H1 (cell line): ENCODE measurements around the gene SKP1. TPM values are rescaled to one million over a fixed set of nuclear protein-coding genes. Genes with fewer than 3 reads are reported as not detected.

Source experiments
- CTCF ChIA-PET: fragments of 300-600 bp; sonication (Branson Sonifier 250); formaldehyde crosslinking; loops from one replicate; lab custom pipeline; 2021; ENCODE audit not compliant: partially characterized antibody; lab: Charles Lee
- POLR2A ChIA-PET: fragments of 300-600 bp; sonication (Branson Sonifier 250); formaldehyde crosslinking; loops from one replicate; lab custom pipeline; 2021; ENCODE audit warnings: inconsistent platforms; ENCODE audit not compliant: partially characterized antibody; lab: Charles Lee
- DNase-seq, 2 experiments: peaks; one replicate each; pipeline versions ENCODE4 v3.0.0 to v3.0.0-alpha.2; 2010 to 2022; ENCODE audit warnings: low spot score in 2 of 2, low read depth in 1 of 2, mixed read lengths in 1 of 2
- FAIRE-seq: peaks from 2 replicates; lab custom pipeline; 2011; peaks lifted over from hg19 to GRCh38; lab: Jason Lieb, UNC
- H2AFZ ChIP-seq: 2 replicates; pipeline ENCODE4 v1.8.1; 2012; ENCODE audit warnings: low read length, inconsistent platforms
- H2AK5ac ChIP-seq: 2 replicates; pipeline ENCODE4 v1.6.1; 2013; ENCODE audit warnings: low read depth, low read length
- H2BK120ac ChIP-seq: replicated peaks from 2 replicates; pipeline ENCODE3; 2013; ENCODE audit warnings: low read depth, low read length, inconsistent platforms
- H2BK12ac ChIP-seq: 2 replicates; pipeline ENCODE4 v1.6.1; 2013; ENCODE audit warnings: low read depth, low read length
- H2BK15ac ChIP-seq: 2 replicates; pipeline ENCODE4 v1.6.1; 2013; ENCODE audit warnings: low read length
- H2BK20ac ChIP-seq: 2 replicates; pipeline ENCODE4 v1.6.1; 2013; ENCODE audit warnings: low read length
- H2BK5ac ChIP-seq: 2 replicates; pipeline ENCODE4 v1.6.1; 2013; ENCODE audit warnings: low read depth, low read length
- H3K14ac ChIP-seq: 2 replicates; pipeline ENCODE4 v1.6.1; 2013; ENCODE audit warnings: inconsistent platforms; ENCODE audit not compliant: insufficient read length
- H3K18ac ChIP-seq: 2 replicates; pipeline ENCODE4 v1.6.1; 2013; ENCODE audit warnings: low read length; ENCODE audit errors: extremely low read depth
- H3K23ac ChIP-seq: 2 replicates; pipeline ENCODE4 v1.6.1; 2013; ENCODE audit warnings: inconsistent platforms; ENCODE audit not compliant: insufficient read length
- H3K23me2 ChIP-seq: 2 replicates; pipeline ENCODE4 v1.6.1; 2013; ENCODE audit warnings: low read depth, low read length
- H3K27ac ChIP-seq: 2 replicates; pipeline ENCODE4 v1.6.1; 2011; ENCODE audit warnings: low read depth, low read length, inconsistent platforms
- H3K27me3 ChIP-seq, 4 experiments: replicated peaks in 1 of 4; 1 replicate in 1 of 4; 2 replicates in 3 of 4; pipeline versions ENCODE4 v1.6.1 to v1.8.1; 2011 to 2013; ENCODE audit warnings: low read length in 3 of 4, mild to moderate bottlenecking in 3 of 4, inconsistent platforms in 2 of 4, mixed read lengths in 2 of 4, moderate library complexity in 1 of 4; ENCODE audit not compliant: control insufficient read depth in 3 of 4, insufficient read depth in 3 of 4; ENCODE audit errors: extremely low read depth in 1 of 4
- H3K36me3 ChIP-seq, 4 experiments: 2 replicates each; pipeline versions ENCODE4 v1.6.1 to v1.8.1; 2011 to 2013; ENCODE audit warnings: mild to moderate bottlenecking in 4 of 4, low read length in 3 of 4, moderate library complexity in 2 of 4, control low read depth in 1 of 4, inconsistent platforms in 1 of 4; ENCODE audit not compliant: insufficient read depth in 4 of 4, control insufficient read depth in 2 of 4
- H3K4ac ChIP-seq: replicated peaks from 2 replicates; pipeline ENCODE3; 2013; ENCODE audit warnings: low read length, low read depth, mixed read lengths, inconsistent platforms; ENCODE audit not compliant: insufficient read length
- H3K4me1 ChIP-seq, 4 experiments: replicated peaks in 1 of 4; 1 replicate in 1 of 4; 2 replicates in 3 of 4; pipeline versions ENCODE4 v1.6.1 to v1.8.1; 2011 to 2013; ENCODE audit warnings: low read length in 3 of 4, inconsistent platforms in 2 of 4, mixed read lengths in 1 of 4; ENCODE audit not compliant: insufficient read depth in 4 of 4, control insufficient read depth in 3 of 4
- H3K4me2 ChIP-seq, 2 experiments: 2 replicates each; pipeline versions ENCODE4 v1.6.1 to v1.8.1; 2011 to 2013; ENCODE audit warnings: low read depth in 2 of 2, low read length in 2 of 2, control low read depth in 1 of 2, inconsistent platforms in 1 of 2, mild to moderate bottlenecking in 1 of 2; ENCODE audit not compliant: insufficient read depth in 1 of 2
- H3K4me3 ChIP-seq, 4 experiments: fragments of 200-600, 300-600 bp in 1 of 4; sonication (generic), shearing (Covaris generic), sonication (Bioruptor Twin) in 1 of 4; 2 replicates each; pipeline versions ENCODE4 v1.5.1 to v1.8.1; 2011 to 2016; ENCODE audit warnings: low read length in 4 of 4, low read depth in 3 of 4, control low read depth in 2 of 4, inconsistent platforms in 2 of 4, mild to moderate bottlenecking in 2 of 4, mixed read lengths in 1 of 4, moderate library complexity in 1 of 4; ENCODE audit not compliant: insufficient read depth in 2 of 4; ENCODE audit errors: extremely low read depth in 1 of 4
- H3K56ac ChIP-seq: replicated peaks from 2 replicates; pipeline ENCODE3; 2013; ENCODE audit warnings: low read depth, mild to moderate bottlenecking, mixed read lengths, low read length, inconsistent platforms; ENCODE audit not compliant: insufficient read length
- H3K79me1 ChIP-seq: 2 replicates; pipeline ENCODE4 v1.6.1; 2013; ENCODE audit warnings: low read depth, low read length, control low read depth
- H3K79me2 ChIP-seq, 2 experiments: 2 replicates each; pipeline versions ENCODE4 v1.6.1 to v1.8.1; 2012 to 2013; ENCODE audit warnings: low read length in 2 of 2, mild to moderate bottlenecking in 2 of 2, inconsistent platforms in 1 of 2; ENCODE audit not compliant: insufficient read depth in 2 of 2, control insufficient read depth in 1 of 2
- H3K9ac ChIP-seq, 4 experiments: replicated peaks in 1 of 4; 1 replicate in 1 of 4; 2 replicates in 3 of 4; pipeline versions ENCODE4 v1.6.1 to v1.8.1; 2011 to 2013; ENCODE audit warnings: low read depth in 3 of 4, low read length in 3 of 4, control low read depth in 2 of 4, mild to moderate bottlenecking in 2 of 4, moderate library complexity in 2 of 4, inconsistent platforms in 1 of 4; ENCODE audit errors: extremely low read depth in 1 of 4
- H3K9me3 ChIP-seq, 2 experiments: 2 replicates each; pipeline versions ENCODE4 v1.6.1 to v1.8.1; 2012 to 2013; ENCODE audit warnings: mild to moderate bottlenecking in 2 of 2, moderate library complexity in 2 of 2, control low read depth in 1 of 2, inconsistent platforms in 1 of 2, low read depth in 1 of 2, low read length in 1 of 2, mixed read lengths in 1 of 2; ENCODE audit not compliant: insufficient read depth in 2 of 2
- H4K20me1 ChIP-seq, 2 experiments: replicated peaks in 1 of 2; 2 replicates each; pipeline versions ENCODE3 to v1.8.1; 2011 to 2013; ENCODE audit warnings: inconsistent platforms in 2 of 2, low read length in 2 of 2, mild to moderate bottlenecking in 1 of 2; ENCODE audit not compliant: insufficient read depth in 2 of 2, control insufficient read depth in 1 of 2
- H4K5ac ChIP-seq: 2 replicates; pipeline ENCODE4 v1.6.1; 2013; ENCODE audit warnings: low read length, low read depth, mixed read lengths, inconsistent platforms; ENCODE audit not compliant: insufficient read length
- H4K8ac ChIP-seq: 2 replicates; pipeline ENCODE4 v1.8.0; 2013; ENCODE audit warnings: mild to moderate bottlenecking, moderate library complexity, low read length, inconsistent platforms; ENCODE audit not compliant: insufficient read depth; ENCODE audit errors: extremely low read depth
- H4K91ac ChIP-seq: replicated peaks from 2 replicates; pipeline ENCODE3; 2013; ENCODE audit warnings: low read length, mixed read lengths, inconsistent platforms; ENCODE audit not compliant: insufficient read length
- BCL11A ChIP-seq, 2 experiments: IDR thresholded peaks; one replicate each; pipeline ENCODE4 v1.6.1; 2011; ENCODE audit warnings: low read depth in 2 of 2, low read length in 2 of 2, mild to moderate bottlenecking in 2 of 2
- EGR1 ChIP-seq: IDR thresholded peaks from 2 replicates; pipeline ENCODE4 v1.6.1; 2011; ENCODE audit warnings: low read depth, low read length, borderline replicate concordance
- EP300 ChIP-seq, 2 experiments: IDR thresholded peaks; 1 replicate in 1 of 2; 2 replicates in 1 of 2; pipeline ENCODE4 v1.6.1; 2011 to 2012; ENCODE audit warnings: low read depth in 2 of 2, low read length in 2 of 2, mild to moderate bottlenecking in 2 of 2, borderline replicate concordance in 1 of 2, inconsistent platforms in 1 of 2, moderate library complexity in 1 of 2
- RFX5 ChIP-seq: IDR thresholded peaks from 2 replicates; pipeline ENCODE4 v1.6.1; 2011; ENCODE audit warnings: low read depth, low read length, improper control_type of control experiment, borderline replicate concordance
- SIX5 ChIP-seq: IDR thresholded peaks from 2 replicates; pipeline ENCODE4 v1.6.1; 2011; ENCODE audit warnings: mild to moderate bottlenecking, low read depth, low read length
- TBP ChIP-seq: IDR thresholded peaks from 2 replicates; pipeline ENCODE4 v1.6.1; 2011; ENCODE audit warnings: low read depth, low read length, improper control_type of control experiment
- ZNF274 ChIP-seq: IDR thresholded peaks from 2 replicates; pipeline ENCODE4 v1.7.0; 2012; ENCODE audit warnings: low read length, borderline replicate concordance; ENCODE audit errors: extremely low read depth
- WGBS, 2 experiments: shearing (Covaris generic) in 1 of 2; methylation state at CpG; one replicate each; pipeline versions ENCODE4 v1.1.6 to v1.1.7; 2013 to 2015; ENCODE audit warnings: low lambda C conversion rate in 2 of 2, mixed read lengths in 2 of 2, inconsistent platforms in 1 of 2, low coverage in 1 of 2, missing lambda C conversion rate in 1 of 2; ENCODE audit not compliant: insufficient replicate concordance in 2 of 2, insufficient coverage in 1 of 2, insufficient read length in 1 of 2; ENCODE audit errors: extremely low coverage in 1 of 2, missing lambda C conversion rate in 1 of 2; 5-methylcytosine and 5-hydroxymethylcytosine counted together
- polyA plus RNA-seq, 7 experiments: library from polyadenylated mRNA; depleted of rRNA in 3 of 7; stranded (reverse) in 5 of 7; unstranded in 2 of 7; fragments of >200 nt in 5 of 7; fragments of 200-250 nt in 2 of 7; gene quantifications; 1 replicate in 5 of 7; 2 replicates in 1 of 7; 4 replicates in 1 of 7; pipeline versions ENCODE4 v1.2.1 to v1.2.3, GENCODE V29; 2011 to 2013; ENCODE audit warnings: missing spikeins in 2 of 7, mixed read lengths in 2 of 7
- total RNA-seq: library from RNA; stranded (reverse); fragmentation: NEBNext Ultra II Directional; extraction: Animal tissue kit (Norgen Biotek cat#: 25700); gene quantifications from 2 replicates; pipeline ENCODE4 v1.2.1, GENCODE V29; 2021
- TF ChIP-seq, protein P1 (sequence below), 3 experiments: IDR thresholded peaks; 1 replicate in 2 of 3; 2 replicates in 1 of 3; pipeline versions ENCODE4 v1.5.1 to v1.6.1; 2011; ENCODE audit warnings: low read length in 3 of 3, mild to moderate bottlenecking in 3 of 3, inconsistent platforms in 2 of 3, low read depth in 1 of 3, moderate library complexity in 1 of 3; ENCODE audit not compliant: insufficient read depth in 1 of 3; ENCODE audit errors: control extremely low read depth in 1 of 3

The SKP1 gene
- total and polyA plus RNA-seq, 2 of the 8 experiments (the other 6 are each of a cell fraction or from before 2014, with no cell fraction given) = 163 to 332 TPM

DNA sequence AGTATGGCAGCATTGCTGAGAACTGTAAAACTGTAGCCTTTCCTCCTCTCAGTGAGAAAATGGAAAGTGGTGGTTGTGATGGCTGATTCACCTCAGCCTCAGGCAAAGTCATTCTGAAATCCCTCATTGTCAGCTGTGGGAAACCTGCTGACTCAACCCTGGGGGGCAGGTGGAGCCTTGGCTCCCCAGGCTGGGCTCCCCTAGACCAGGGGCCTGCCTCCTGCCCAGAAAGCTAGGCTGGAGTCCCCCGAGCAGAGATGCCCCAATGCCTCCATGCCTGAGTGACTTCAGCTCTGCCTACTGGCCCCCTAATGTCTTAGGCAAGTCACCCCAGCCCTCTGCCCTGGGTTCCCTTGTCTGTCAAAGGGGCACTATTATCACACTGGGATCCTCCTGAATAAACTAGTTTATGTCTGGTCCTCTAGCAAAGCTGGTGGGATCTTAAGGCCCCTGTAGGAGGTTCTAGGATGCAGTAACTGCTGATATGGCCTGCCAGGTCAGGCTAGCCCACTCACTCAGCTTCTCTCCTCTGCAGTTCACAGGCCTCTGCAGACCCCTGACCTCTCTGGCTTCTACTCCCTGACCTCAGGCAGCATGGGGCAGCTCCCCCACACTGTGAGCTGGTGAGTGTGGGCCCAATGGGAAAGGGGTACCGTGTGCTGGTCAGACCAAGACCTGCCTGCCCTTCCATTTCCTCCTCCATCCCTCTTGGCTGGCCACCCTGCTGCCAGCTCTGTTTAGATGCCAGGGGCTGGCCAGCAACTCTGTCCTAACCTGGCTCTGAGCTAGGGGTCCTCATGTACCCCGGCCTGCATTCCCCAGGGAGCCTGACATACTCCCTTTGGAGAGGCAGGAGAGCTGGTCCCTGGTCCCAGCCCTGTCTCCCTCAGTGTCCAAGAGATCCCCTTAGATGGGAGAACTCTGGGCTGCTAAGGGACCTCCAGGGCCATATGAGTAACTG is 38.1 kb downstream of the SKP1 start:
- Histone ChIP-seq H3K18ac (no peak overlapping the region), H2BK15ac (no peak overlapping the region), H4K20me1 (peaks cover 6 to 45% of the 10 kb centered on the region in 2 experiments), H2BK12ac (no peak overlapping the region; the same call in 1 of the 2 replicates), H3K79me2 (no peaks in the 10 kb centered on the region), H3K9ac (no peak overlapping the region), H3K27ac (no peak overlapping the region), H4K5ac (no peak overlapping the region), H3K4me1 (no peaks in the 10 kb centered on the region; a peak in 3 of 7 replicates), H3K36me3 (peaks cover 0 to 4% (median 3%) of the 10 kb centered on the region in 4 experiments; a peak in 6 of 8 replicates), H2AFZ (no peak overlapping the region), H3K14ac (no peak overlapping the region), H3K4me3 (no peak overlapping the region), H3K4ac (no peak overlapping the region), H3K23ac (no peak overlapping the region), H4K91ac (no peak overlapping the region), H3K9me3 (no peaks in the 10 kb centered on the region), H3K4me2 (no peak overlapping the region), H2BK5ac (no peak overlapping the region; the same call in 1 of the 2 replicates), H2BK120ac (no peak overlapping the region), H3K27me3 (no peaks in the 10 kb centered on the region), H3K23me2 (no peaks in the 10 kb centered on the region), H2AK5ac (no peak overlapping the region), H3K56ac (no peak overlapping the region), H4K8ac (no peak overlapping the region), H2BK20ac (no peak overlapping the region), H3K79me1 (peaks cover 21% of the 10 kb centered on the region)
- ChIA-PET POLR2A (interaction anchor here (1.4 kb wide), 1 partner anchor 12 kb away, joined by 3 read pairs; no protein-coding TSS in a partner anchor), CTCF (interaction anchor here (0.6 to 24.3 kb wide), 19 partner anchors 7 to 161 kb away, joined by 3 to 629 read pairs (median 9); partner anchors contain the start of gene TCF7)
- WGBS, 2 experiments = 84% methylated on average over 3 of the region's 3 CpGs; no CpG with 5 or more reads in 1 of the 2 experiments
- FAIRE-seq (no peak), DNase-seq (peak in 1 of 2 experiments; percentile 39)
- no peak for TF ChIP-seq SIX5
- TF ChIP-seq ZNF274 = no peak
- TF ChIP-seq, protein P1, sequence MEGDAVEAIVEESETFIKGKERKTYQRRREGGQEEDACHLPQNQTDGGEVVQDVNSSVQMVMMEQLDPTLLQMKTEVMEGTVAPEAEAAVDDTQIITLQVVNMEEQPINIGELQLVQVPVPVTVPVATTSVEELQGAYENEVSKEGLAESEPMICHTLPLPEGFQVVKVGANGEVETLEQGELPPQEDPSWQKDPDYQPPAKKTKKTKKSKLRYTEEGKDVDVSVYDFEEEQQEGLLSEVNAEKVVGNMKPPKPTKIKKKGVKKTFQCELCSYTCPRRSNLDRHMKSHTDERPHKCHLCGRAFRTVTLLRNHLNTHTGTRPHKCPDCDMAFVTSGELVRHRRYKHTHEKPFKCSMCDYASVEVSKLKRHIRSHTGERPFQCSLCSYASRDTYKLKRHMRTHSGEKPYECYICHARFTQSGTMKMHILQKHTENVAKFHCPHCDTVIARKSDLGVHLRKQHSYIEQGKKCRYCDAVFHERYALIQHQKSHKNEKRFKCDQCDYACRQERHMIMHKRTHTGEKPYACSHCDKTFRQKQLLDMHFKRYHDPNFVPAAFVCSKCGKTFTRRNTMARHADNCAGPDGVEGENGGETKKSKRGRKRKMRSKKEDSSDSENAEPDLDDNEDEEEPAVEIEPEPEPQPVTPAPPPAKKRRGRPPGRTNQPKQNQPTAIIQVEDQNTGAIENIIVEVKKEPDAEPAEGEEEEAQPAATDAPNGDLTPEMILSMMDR (IDR thresholded peaks at IDR 0.05; ENCODE audit: control extremely low read depth in 1 of 3, insufficient read depth in 1 of 3, low read depth in 1 of 3, low read length in 3 of 3) = no peak
- no peak for TF ChIP-seq BCL11A (IDR thresholded peaks at IDR 0.05; ENCODE audit: low read depth in 2 of 2, low read length in 2 of 2)
- TF ChIP-seq RFX5 = no peak
- no peak for TF ChIP-seq EP300 (IDR thresholded peaks at IDR 0.05; ENCODE audit: borderline replicate concordance in 1 of 2, low read depth in 2 of 2, low read length in 2 of 2)
- TF ChIP-seq EGR1 = no peak
- no peak for TF ChIP-seq TBP
